Psoas muscle (tissue), 8 donors: ENCODE data around the gene NKAIN1. TPM values are rescaled to one million over a fixed set of nuclear protein-coding genes. Genes with fewer than 3 reads are reported as not detected.

ENCODE experiments used
- ATAC-seq, 4 donors: fragments of 200-7000 bp; cut with Tn5 transposase; one replicate each; pipeline ENCODE4 v1.9.1; 2020; ENCODE audit warnings: moderate library complexity in 3 of 4, mild to moderate bottlenecking in 2 of 4
- DNase-seq, 2 donors: peaks; one replicate each; pipeline ENCODE4 v3.0.0-alpha.2; 2020
- H3K27ac ChIP-seq: fragments of 200-600 bp; one replicate; pipeline ENCODE4 v1.8.0; 2022
- H3K27me3 ChIP-seq, 3 donors: fragments of 200-600 bp in 1 of 3; one replicate each; pipeline versions ENCODE4 v1.6.1 to v1.8.0; 2013 to 2022; ENCODE audit warnings: low read length in 2 of 3, mild to moderate bottlenecking in 2 of 3, moderate library complexity in 1 of 3; ENCODE audit not compliant: insufficient read depth in 3 of 3
- H3K36me3 ChIP-seq, 2 donors: fragments of 200-600 bp in 1 of 2; one replicate each; pipeline versions ENCODE4 v1.6.1 to v1.8.0; 2013 to 2022; ENCODE audit warnings: low read depth in 1 of 2, mild to moderate bottlenecking in 1 of 2, moderate library complexity in 1 of 2; ENCODE audit not compliant: insufficient read depth in 1 of 2
- H3K4me1 ChIP-seq: fragments of 200-600 bp; one replicate; pipeline ENCODE4 v1.8.0; 2022
- H3K4me3 ChIP-seq: fragments of 200-600 bp; one replicate; pipeline ENCODE4 v1.8.0; 2022; ENCODE audit warnings: mild to moderate bottlenecking
- H3K9me3 ChIP-seq: fragments of 200-600 bp; one replicate; pipeline ENCODE4 v1.8.0; 2022
- CTCF ChIP-seq: fragments of 200-600 bp; IDR thresholded peaks from one replicate; pipeline ENCODE4 v1.8.0; 2022; ENCODE audit warnings: antibody characterized with exemption
- WGBS, 3 donors: extraction: QIAGEN DNeasy Blood & Tissue Kit; methylation state at CpG; one replicate each; pipeline versions ENCODE4 v1.1.6 to v1.1.7; 2013; 5-methylcytosine and 5-hydroxymethylcytosine counted together
- intact Hi-C, 2 donors: fragments of 100-400 bp; cut with DNase I; formaldehyde crosslinking; loops; one replicate each; pipeline versions ENCODE4 v1.11.0 to v1.14.2; 2022
- polyA plus RNA-seq, 3 donors: library from polyadenylated mRNA; stranded (reverse); fragments of 200-250 nt; gene quantifications; one replicate each; pipeline ENCODE4 v1.2.3, GENCODE V29; 2013
- total RNA-seq, 4 donors: library from RNA; stranded (reverse); fragmentation: NEBNext Ultra II Directional in 2 of 4; extraction: Animal tissue kit (Norgen Biotek cat#: 25700) in 2 of 4; gene quantifications; one replicate each; pipeline versions ENCODE4 v1.2.1 to v1.2.4, GENCODE V29; 2021 to 2023
- donor health status: healthy with polysubstance abuse.
- donor health status: DM: no; HTN: no; CAD: no; lungs with moderate emphysema.
- donor health status: Bipolar disorder and iron deficiency.
- donor health status: healthy.
- donor health status: DM: yes; HTN: yes; CAD: no.
- donor health status: DM: no; HTN: no; CAD: no.
- donor health status: DM: no; HTN: no; CAD: no.
- donor health status: DM: yes; HTN: yes; CAD: no.

Gene NKAIN1
- total and polyA plus RNA-seq, 7 donors, result 3.3 to 11.9 (median 5.3) TPM

GRCh38 chr1:31231802-31232201 lies 7.9 kb downstream of the NKAIN1 start:
- Histone ChIP-seq H3K4me1 (no peaks in the 10 kb centered on the region), H3K27me3 (no peaks in the 10 kb centered on the region), H3K9me3 (no peaks in the 10 kb centered on the region), H3K36me3 (no peaks in the 10 kb centered on the region), H3K4me3 (no peak overlapping the region), H3K27ac (no peak overlapping the region)
- 92 to 95% (median 93%) methylated on average over 5 of the region's 5 CpGs for WGBS, 3 donors
- intact Hi-C loops, result no loop called here
- TF ChIP-seq CTCF, result no peak
- ATAC-seq (no peak), DNase-seq (no peak)

- 51 to 55% (median 51%) methylated on average over 3 of the region's 3 CpGs for WGBS, 3 donors
- intact Hi-C loops, result no loop called here
- DNase-seq, result no peak
These were observed 9.3 kb downstream of the NKAIN1 start for GRCh38 chr1:31230378-31230777.

GRCh38 chr1:31228986-31229385 lies 10.7 kb downstream of the NKAIN1 start:
- ATAC-seq, result no peak
- no peak for TF ChIP-seq CTCF
- intact Hi-C loops, result no loop called here

More at GRCh38 chr1:31230378-31230777, 9.3 kb downstream of the NKAIN1 start:
- Histone ChIP-seq H3K9me3 (no peaks in the 10 kb centered on the region), H3K27me3 (no peaks in the 10 kb centered on the region), H3K27ac (no peak overlapping the region), H3K4me3 (no peak overlapping the region), H3K4me1 (no peaks in the 10 kb centered on the region), H3K36me3 (no peaks in the 10 kb centered on the region)
- ATAC-seq, result no peak
- no peak for TF ChIP-seq CTCF

GRCh38 chr1:31227891-31228568 lies 11.7 kb downstream of the NKAIN1 start:
- Histone ChIP-seq H3K4me1 (no peaks in the 10 kb centered on the region), H3K9me3 (no peaks in the 10 kb centered on the region), H3K36me3 (no peaks in the 10 kb centered on the region), H3K4me3 (no peak overlapping the region), H3K27me3 (no peaks in the 10 kb centered on the region), H3K27ac (no peak overlapping the region)
- no peak for DNase-seq
- no peak for ATAC-seq
- 59 to 69% (median 64%) methylated on average over 5 of the region's 5 CpGs for WGBS, 3 donors
- no peak for TF ChIP-seq CTCF
- intact Hi-C loops, result no loop called here

More at GRCh38 chr1:31228986-31229385, 10.7 kb downstream of the NKAIN1 start:
- H3K9me3 ChIP-seq, result no peaks in the 10 kb centered on the region
- H3K4me1 ChIP-seq, result no peaks in the 10 kb centered on the region
- H3K36me3 ChIP-seq, result no peaks in the 10 kb centered on the region
- H3K27me3 ChIP-seq, result no peaks in the 10 kb centered on the region
- H3K27ac ChIP-seq, result no peak overlapping the region
- no peak overlapping the region for H3K4me3 ChIP-seq
- DNase-seq, result no peak

- no peak overlapping the region for H3K4me3 ChIP-seq
- intact Hi-C loops, result no loop called here
- H3K27ac ChIP-seq, result no peak overlapping the region
- H3K36me3 ChIP-seq, result no peaks in the 10 kb centered on the region
- no peaks in the 10 kb centered on the region for H3K9me3 ChIP-seq
- H3K27me3 ChIP-seq, result no peaks in the 10 kb centered on the region
- ATAC-seq, result no peak
- TF ChIP-seq CTCF, result no peak
- no peaks in the 10 kb centered on the region for H3K4me1 ChIP-seq
- no peak for DNase-seq
- 59 to 61% (median 60%) methylated on average over 9 of the region's 9 CpGs for WGBS, 3 donors
These were observed 15.6 kb downstream of the NKAIN1 start for GRCh38 chr1:31224068-31224467.
